ENCODE measurements around the gene KLK6. TPM values are rescaled to one million over a fixed set of nuclear protein-coding genes. Genes with fewer than 3 reads are reported as not detected.

Gene KLK6
- total and polyA plus RNA-seq, 4 donors = not detected

DNA sequence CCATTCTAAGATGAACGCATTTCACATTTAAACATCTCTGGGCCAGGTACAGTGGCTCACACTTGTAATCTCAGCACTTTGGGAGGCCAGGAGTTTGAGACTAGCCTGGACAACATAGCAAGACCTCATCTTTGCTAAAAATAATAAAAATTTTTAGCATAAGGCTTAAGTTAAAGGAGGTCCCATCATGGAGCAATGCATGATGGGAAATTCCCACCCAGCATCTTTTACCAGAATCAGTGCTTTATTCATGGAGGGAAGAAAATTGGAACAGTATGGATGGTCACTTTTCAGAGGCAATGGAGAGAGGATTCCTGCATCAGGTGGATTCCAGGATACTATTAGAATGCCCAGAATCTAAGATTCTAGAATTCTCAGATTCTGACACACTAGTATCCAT is 35.9 kb upstream of the KLK6 start:
- H3K4me1 ChIP-seq (ENCODE audit: control insufficient read depth in 4 of 4, insufficient read depth in 4 of 4, low read length in 3 of 4) = no peaks in the 10 kb centered on the region
- H3K4me3 ChIP-seq (ENCODE audit: low read depth in 1 of 3, low read length in 3 of 3) = no peak overlapping the region
- H3K9me3 ChIP-seq (ENCODE audit: control insufficient read depth in 4 of 4, low read length in 3 of 4) = no peaks in the 10 kb centered on the region
- no peak for TF ChIP-seq SP1 (IDR thresholded peaks at IDR 0.05)
- no peak for TF ChIP-seq RAD21 (IDR thresholded peaks at IDR 0.05)
- TF ChIP-seq FOXA2 (IDR thresholded peaks at IDR 0.05) = no peak
- TF ChIP-seq, protein P1, sequence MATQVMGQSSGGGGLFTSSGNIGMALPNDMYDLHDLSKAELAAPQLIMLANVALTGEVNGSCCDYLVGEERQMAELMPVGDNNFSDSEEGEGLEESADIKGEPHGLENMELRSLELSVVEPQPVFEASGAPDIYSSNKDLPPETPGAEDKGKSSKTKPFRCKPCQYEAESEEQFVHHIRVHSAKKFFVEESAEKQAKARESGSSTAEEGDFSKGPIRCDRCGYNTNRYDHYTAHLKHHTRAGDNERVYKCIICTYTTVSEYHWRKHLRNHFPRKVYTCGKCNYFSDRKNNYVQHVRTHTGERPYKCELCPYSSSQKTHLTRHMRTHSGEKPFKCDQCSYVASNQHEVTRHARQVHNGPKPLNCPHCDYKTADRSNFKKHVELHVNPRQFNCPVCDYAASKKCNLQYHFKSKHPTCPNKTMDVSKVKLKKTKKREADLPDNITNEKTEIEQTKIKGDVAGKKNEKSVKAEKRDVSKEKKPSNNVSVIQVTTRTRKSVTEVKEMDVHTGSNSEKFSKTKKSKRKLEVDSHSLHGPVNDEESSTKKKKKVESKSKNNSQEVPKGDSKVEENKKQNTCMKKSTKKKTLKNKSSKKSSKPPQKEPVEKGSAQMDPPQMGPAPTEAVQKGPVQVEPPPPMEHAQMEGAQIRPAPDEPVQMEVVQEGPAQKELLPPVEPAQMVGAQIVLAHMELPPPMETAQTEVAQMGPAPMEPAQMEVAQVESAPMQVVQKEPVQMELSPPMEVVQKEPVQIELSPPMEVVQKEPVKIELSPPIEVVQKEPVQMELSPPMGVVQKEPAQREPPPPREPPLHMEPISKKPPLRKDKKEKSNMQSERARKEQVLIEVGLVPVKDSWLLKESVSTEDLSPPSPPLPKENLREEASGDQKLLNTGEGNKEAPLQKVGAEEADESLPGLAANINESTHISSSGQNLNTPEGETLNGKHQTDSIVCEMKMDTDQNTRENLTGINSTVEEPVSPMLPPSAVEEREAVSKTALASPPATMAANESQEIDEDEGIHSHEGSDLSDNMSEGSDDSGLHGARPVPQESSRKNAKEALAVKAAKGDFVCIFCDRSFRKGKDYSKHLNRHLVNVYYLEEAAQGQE (IDR thresholded peaks at IDR 0.05) = no peak
- TF ChIP-seq GABPA (IDR thresholded peaks at IDR 0.05 in 1 of 2, conservative IDR thresholded peaks at IDR 0.05 in 1 of 2) = no peak
- TF ChIP-seq, protein P2, sequence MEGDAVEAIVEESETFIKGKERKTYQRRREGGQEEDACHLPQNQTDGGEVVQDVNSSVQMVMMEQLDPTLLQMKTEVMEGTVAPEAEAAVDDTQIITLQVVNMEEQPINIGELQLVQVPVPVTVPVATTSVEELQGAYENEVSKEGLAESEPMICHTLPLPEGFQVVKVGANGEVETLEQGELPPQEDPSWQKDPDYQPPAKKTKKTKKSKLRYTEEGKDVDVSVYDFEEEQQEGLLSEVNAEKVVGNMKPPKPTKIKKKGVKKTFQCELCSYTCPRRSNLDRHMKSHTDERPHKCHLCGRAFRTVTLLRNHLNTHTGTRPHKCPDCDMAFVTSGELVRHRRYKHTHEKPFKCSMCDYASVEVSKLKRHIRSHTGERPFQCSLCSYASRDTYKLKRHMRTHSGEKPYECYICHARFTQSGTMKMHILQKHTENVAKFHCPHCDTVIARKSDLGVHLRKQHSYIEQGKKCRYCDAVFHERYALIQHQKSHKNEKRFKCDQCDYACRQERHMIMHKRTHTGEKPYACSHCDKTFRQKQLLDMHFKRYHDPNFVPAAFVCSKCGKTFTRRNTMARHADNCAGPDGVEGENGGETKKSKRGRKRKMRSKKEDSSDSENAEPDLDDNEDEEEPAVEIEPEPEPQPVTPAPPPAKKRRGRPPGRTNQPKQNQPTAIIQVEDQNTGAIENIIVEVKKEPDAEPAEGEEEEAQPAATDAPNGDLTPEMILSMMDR (IDR thresholded peaks at IDR 0.05; ENCODE audit: low read depth, low read length, missing input control) = no peak
- TF ChIP-seq HNF4A (conservative IDR thresholded peaks at IDR 0.05) = no peak
- peaks cover 0 to 4% (median under 1%) of the 10 kb centered on the region in 4 donors for H3K27me3 ChIP-seq (ENCODE audit: control insufficient read depth in 4 of 4, insufficient read depth in 4 of 4, low read length in 3 of 4)
- no peak overlapping the region for H3K9ac ChIP-seq (ENCODE audit: low read depth in 1 of 2, low read length in 2 of 2)
- DNase-seq (ENCODE audit: low spot score) = no peak
- 75% methylated on average over 1 of the region's 1 CpG for WGBS
- no peak overlapping the region for H3K27ac ChIP-seq (ENCODE audit: low read depth in 1 of 2, low read length in 2 of 2)
- H3K36me3 ChIP-seq (ENCODE audit: control insufficient read depth in 4 of 4, insufficient read depth in 3 of 4, low read depth in 1 of 4, low read length in 3 of 4) = no peaks in the 10 kb centered on the region

DNA sequence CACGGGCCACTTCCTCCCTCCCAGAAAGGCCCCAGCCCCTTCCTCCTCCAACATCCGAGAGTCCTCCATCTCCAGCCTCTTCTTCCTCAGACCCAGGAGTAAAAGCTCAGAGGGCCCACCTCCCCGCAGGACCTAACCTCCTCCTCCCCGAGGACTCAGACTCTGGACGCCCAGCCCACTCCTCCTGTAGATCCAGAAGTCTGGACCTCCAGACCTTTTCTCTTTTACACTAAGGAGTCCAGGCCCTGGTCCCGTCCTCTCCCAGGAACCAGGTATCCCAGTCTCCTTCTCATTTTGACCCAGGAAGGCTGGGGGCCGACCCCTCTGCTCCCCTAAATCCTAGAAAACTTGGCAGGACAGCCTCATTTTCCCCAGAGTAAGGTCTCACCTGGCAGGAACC is 33.9 kb upstream of the KLK6 start:
- 77% methylated on average over 7 of the region's 7 CpGs for WGBS
- no peak overlapping the region for H3K9ac ChIP-seq (ENCODE audit: low read depth in 1 of 2, low read length in 2 of 2)
- no peaks in the 10 kb centered on the region for H3K9me3 ChIP-seq (ENCODE audit: control insufficient read depth in 4 of 4, low read length in 3 of 4)
- no peak overlapping the region for H3K27ac ChIP-seq (ENCODE audit: low read depth in 1 of 2, low read length in 2 of 2)
- H3K36me3 ChIP-seq (ENCODE audit: control insufficient read depth in 4 of 4, insufficient read depth in 3 of 4, low read depth in 1 of 4, low read length in 3 of 4) = no peaks in the 10 kb centered on the region
- H3K4me1 ChIP-seq (ENCODE audit: control insufficient read depth in 4 of 4, insufficient read depth in 4 of 4, low read length in 3 of 4) = no peaks in the 10 kb centered on the region
- H3K27me3 ChIP-seq (ENCODE audit: control insufficient read depth in 4 of 4, insufficient read depth in 4 of 4, low read length in 3 of 4) = peaks cover 0 to 4% (median under 1%) of the 10 kb centered on the region in 4 donors
- H3K4me3 ChIP-seq (ENCODE audit: low read depth in 1 of 3, low read length in 3 of 3) = no peak overlapping the region
- no peak for DNase-seq (ENCODE audit: low spot score)
- TF ChIP-seq TAF1 (conservative IDR thresholded peaks at IDR 0.05) = no peak
- TF ChIP-seq, protein P3, sequence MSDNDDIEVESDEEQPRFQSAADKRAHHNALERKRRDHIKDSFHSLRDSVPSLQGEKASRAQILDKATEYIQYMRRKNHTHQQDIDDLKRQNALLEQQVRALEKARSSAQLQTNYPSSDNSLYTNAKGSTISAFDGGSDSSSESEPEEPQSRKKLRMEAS (IDR thresholded peaks at IDR 0.05) = no peak
- TF ChIP-seq, protein P2 (IDR thresholded peaks at IDR 0.05; ENCODE audit: low read depth, low read length, missing input control) = no peak

Measured in liver (tissue), 9 donors.